ENCODE results near the gene OFD1. TPM values are rescaled to one million over a fixed set of nuclear protein-coding genes. Genes with fewer than 3 reads are reported as not detected.

The OFD1 gene
- total RNA-seq, 1 experiment from 2014 or later: 44.8 TPM

- H3K27ac Mint-ChIP-seq (ENCODE audit: low read depth, unreplicated experiment): peak overlapping the region; percentile 77
- intact Hi-C loops (cut with micrococcal nuclease): no loop called here
- no peak for DNase-seq (ENCODE audit: unreplicated experiment)
- H3K9me3 Mint-ChIP-seq (ENCODE audit: unreplicated experiment): no peaks in the 10 kb centered on the region
- H3K27me3 Mint-ChIP-seq (ENCODE audit: insufficient read depth, unreplicated experiment): no peaks in the 10 kb centered on the region
- peak overlapping the region; percentile 84 for H3K4me3 Mint-ChIP-seq (ENCODE audit: unreplicated experiment)
- POLR2A ChIA-PET: interaction anchor here (1.6 to 15.4 kb wide), 8 partner anchors 9 to 154 kb away, joined by 3 to 213 read pairs (median 12); partner anchors contain the start of genes OFD1, TCEANC and TRAPPC2
- TF ChIP-seq, protein P1, sequence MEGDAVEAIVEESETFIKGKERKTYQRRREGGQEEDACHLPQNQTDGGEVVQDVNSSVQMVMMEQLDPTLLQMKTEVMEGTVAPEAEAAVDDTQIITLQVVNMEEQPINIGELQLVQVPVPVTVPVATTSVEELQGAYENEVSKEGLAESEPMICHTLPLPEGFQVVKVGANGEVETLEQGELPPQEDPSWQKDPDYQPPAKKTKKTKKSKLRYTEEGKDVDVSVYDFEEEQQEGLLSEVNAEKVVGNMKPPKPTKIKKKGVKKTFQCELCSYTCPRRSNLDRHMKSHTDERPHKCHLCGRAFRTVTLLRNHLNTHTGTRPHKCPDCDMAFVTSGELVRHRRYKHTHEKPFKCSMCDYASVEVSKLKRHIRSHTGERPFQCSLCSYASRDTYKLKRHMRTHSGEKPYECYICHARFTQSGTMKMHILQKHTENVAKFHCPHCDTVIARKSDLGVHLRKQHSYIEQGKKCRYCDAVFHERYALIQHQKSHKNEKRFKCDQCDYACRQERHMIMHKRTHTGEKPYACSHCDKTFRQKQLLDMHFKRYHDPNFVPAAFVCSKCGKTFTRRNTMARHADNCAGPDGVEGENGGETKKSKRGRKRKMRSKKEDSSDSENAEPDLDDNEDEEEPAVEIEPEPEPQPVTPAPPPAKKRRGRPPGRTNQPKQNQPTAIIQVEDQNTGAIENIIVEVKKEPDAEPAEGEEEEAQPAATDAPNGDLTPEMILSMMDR (IDR thresholded peaks at IDR 0.05; ENCODE audit: unreplicated experiment): peak; percentile 15
- peaks cover 27% of the 10 kb centered on the region for H3K4me1 Mint-ChIP-seq (ENCODE audit: insufficient read depth, unreplicated experiment)
- CTCF ChIA-PET: interaction anchor here (0.7 to 1.1 kb wide), 5 partner anchors 29 to 259 kb away, joined by 3 to 6 read pairs (median 5); no protein-coding TSS in a partner anchor
- no peaks in the 10 kb centered on the region for H3K36me3 Mint-ChIP-seq (ENCODE audit: insufficient read depth, unreplicated experiment)
- BruUV-seq (replicated peaks): no TSS peak
These were observed 43.7 kb upstream of the OFD1 start for GRCh38 chrX:13690836-13691235.

GRCh38 chrX:13691841-13692371 is 42.6 kb upstream of the OFD1 start:
- CTCF ChIA-PET: interaction anchor here (0.7 to 1.1 kb wide), 4 partner anchors 30 to 246 kb away, joined by 3 to 6 read pairs (median 5); no protein-coding TSS in a partner anchor
- H3K9me3 Mint-ChIP-seq (ENCODE audit: unreplicated experiment): no peaks in the 10 kb centered on the region
- no peaks in the 10 kb centered on the region for H3K27me3 Mint-ChIP-seq (ENCODE audit: insufficient read depth, unreplicated experiment)
- H3K36me3 Mint-ChIP-seq (ENCODE audit: insufficient read depth, unreplicated experiment): no peaks in the 10 kb centered on the region
- TF ChIP-seq, protein P1 (IDR thresholded peaks at IDR 0.05; ENCODE audit: unreplicated experiment): no peak
- intact Hi-C loops (cut with micrococcal nuclease): no loop called here
- POLR2A ChIA-PET: interaction anchor here (1.4 to 15.4 kb wide), 8 partner anchors 12 to 153 kb away, joined by 3 to 213 read pairs (median 6); partner anchors contain the start of genes OFD1, TCEANC and TRAPPC2
- BruUV-seq (replicated peaks): no TSS peak
- peak overlapping the region; percentile 15 for H3K4me3 Mint-ChIP-seq (ENCODE audit: unreplicated experiment)
- peaks cover 32% of the 10 kb centered on the region for H3K4me1 Mint-ChIP-seq (ENCODE audit: insufficient read depth, unreplicated experiment)
- H3K27ac Mint-ChIP-seq (ENCODE audit: low read depth, unreplicated experiment): peak overlapping the region; percentile 35
- no peak for DNase-seq (ENCODE audit: unreplicated experiment)

DNA sequence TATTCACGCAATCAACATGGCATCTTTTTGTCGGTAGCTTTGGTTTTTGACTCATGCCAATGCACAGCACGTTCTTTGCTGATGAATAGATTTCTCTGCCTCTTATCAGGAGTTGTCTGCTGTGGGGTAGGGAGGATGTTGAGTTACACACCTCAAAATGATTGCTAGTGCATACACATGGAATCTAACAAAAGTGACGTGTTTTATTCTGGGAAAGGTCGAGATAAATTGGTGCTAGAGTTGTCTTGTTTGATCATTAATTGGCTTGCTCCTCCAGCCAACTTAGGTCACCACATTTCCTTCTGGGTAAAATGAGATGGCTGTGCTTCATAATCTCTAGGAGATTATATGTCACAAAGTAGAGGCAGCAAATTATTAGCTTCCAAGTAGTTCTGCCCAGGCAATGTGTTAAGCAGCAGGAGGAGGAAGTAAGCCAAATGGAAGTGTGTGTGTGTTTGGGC is 41.7 kb upstream of the OFD1 start:
- Mint-ChIP-seq H3K27ac (ENCODE audit: low read depth, unreplicated experiment) (peak overlapping the region; percentile 35), H3K9me3 (ENCODE audit: unreplicated experiment) (no peaks in the 10 kb centered on the region), H3K27me3 (ENCODE audit: insufficient read depth, unreplicated experiment) (no peaks in the 10 kb centered on the region), H3K36me3 (ENCODE audit: insufficient read depth, unreplicated experiment) (no peaks in the 10 kb centered on the region), H3K4me3 (ENCODE audit: unreplicated experiment) (peak overlapping the region; percentile 15), H3K4me1 (ENCODE audit: insufficient read depth, unreplicated experiment) (peaks cover 39% of the 10 kb centered on the region)
- no peak for DNase-seq (ENCODE audit: unreplicated experiment)
- TF ChIP-seq, protein P1 (IDR thresholded peaks at IDR 0.05; ENCODE audit: unreplicated experiment): no peak
- BruUV-seq (replicated peaks): no TSS peak
- CTCF ChIA-PET: interaction anchor here (0.5 to 1.6 kb wide), 3 partner anchors 47 to 746 kb away, joined by 3 to 6 read pairs (median 3); no protein-coding TSS in a partner anchor
- intact Hi-C loops (cut with micrococcal nuclease): no loop called here
- POLR2A ChIA-PET: interaction anchor here (0.7 to 15.4 kb wide), 15 partner anchors 10 to 339 kb away, joined by 3 to 213 read pairs (median 4); partner anchors contain the start of genes GEMIN8, OFD1, TCEANC and TRAPPC2

DNA sequence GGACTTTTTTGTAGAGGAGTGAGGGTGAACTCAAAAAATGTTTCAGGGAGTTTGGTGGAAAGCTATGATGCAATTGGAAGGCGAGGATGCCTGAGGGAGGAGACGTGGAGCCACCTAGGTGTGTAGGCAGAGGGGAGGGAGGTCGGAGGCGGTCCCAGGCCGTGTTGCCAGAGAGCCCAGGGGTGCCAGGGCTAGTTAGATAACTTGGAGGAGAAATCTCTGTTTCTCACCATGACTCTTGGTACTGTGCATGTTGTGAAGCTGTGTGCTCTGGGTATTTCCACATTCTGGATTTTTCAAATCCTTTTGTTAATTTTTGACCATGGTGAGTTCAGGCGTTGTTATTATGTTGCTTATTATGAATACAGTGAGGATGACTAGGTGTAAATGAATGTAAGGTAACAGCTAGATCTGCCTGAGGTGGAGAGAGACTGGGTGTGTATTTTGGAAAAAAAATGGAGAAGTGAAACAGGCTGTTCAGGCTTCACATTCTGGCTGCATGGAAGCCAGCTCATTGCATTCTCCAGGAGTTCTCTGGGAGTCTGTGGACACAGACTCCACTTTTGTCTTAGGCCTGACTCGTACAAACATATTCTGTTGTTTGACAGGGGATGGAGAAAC is 41.1 kb upstream of the OFD1 start:
- Mint-ChIP-seq H3K9me3 (ENCODE audit: unreplicated experiment) (no peaks in the 10 kb centered on the region), H3K27ac (ENCODE audit: low read depth, unreplicated experiment) (peak overlapping the region; percentile 35), H3K4me3 (ENCODE audit: unreplicated experiment) (peak overlapping the region; percentile 15), H3K36me3 (ENCODE audit: insufficient read depth, unreplicated experiment) (no peaks in the 10 kb centered on the region), H3K4me1 (ENCODE audit: insufficient read depth, unreplicated experiment) (peaks cover 39% of the 10 kb centered on the region), H3K27me3 (ENCODE audit: insufficient read depth, unreplicated experiment) (no peaks in the 10 kb centered on the region)
- TF ChIP-seq, protein P1 (IDR thresholded peaks at IDR 0.05; ENCODE audit: unreplicated experiment): no peak
- DNase-seq (ENCODE audit: unreplicated experiment): peak; percentile 77
- CTCF ChIA-PET: interaction anchor here (0.6 to 1.6 kb wide), 7 partner anchors 11 to 683 kb away, joined by 3 to 6 read pairs (median 4); no protein-coding TSS in a partner anchor
- POLR2A ChIA-PET: interaction anchor here (0.6 to 15.4 kb wide), 18 partner anchors 8 to 339 kb away, joined by 3 to 213 read pairs (median 4); partner anchors contain the start of genes GEMIN8, OFD1, TCEANC and TRAPPC2
- no TSS peak for BruUV-seq (replicated peaks)
- intact Hi-C loops (cut with micrococcal nuclease): no loop called here

Data from MCF 10A (cell line).